HG03066 (cell line): ENCODE measurements around the gene KARS1.
A peak's percentile ranks its signal among the peaks of the same experiment; 100 is the strongest.

ENCODE experiments used
- ATAC-seq: cut with Tn5 transposase; IDR thresholded peaks from one replicate; pipeline ENCODE4 v1.9.1; 2021; ENCODE audit warnings: low read depth; ENCODE audit not compliant: unreplicated experiment

KARS1 gene

GRCh38 chr16:75647492-75648264, at the start of gene KARS1, which contains the start of gene TERF2IP:
TSS of gene KARS1 (minus strand) at chr16:75647665. CDS start at chr16:75647639, 26 bp downstream.
TSS of gene TERF2IP (plus strand) at chr16:75647773. CDS start at chr16:75647883, 110 bp downstream.
- peak; percentile 83 for ATAC-seq

GRCh38 chr16:75695708-75696107, 48.2 kb upstream of the KARS1 start:
- no peak for ATAC-seq

DNA sequence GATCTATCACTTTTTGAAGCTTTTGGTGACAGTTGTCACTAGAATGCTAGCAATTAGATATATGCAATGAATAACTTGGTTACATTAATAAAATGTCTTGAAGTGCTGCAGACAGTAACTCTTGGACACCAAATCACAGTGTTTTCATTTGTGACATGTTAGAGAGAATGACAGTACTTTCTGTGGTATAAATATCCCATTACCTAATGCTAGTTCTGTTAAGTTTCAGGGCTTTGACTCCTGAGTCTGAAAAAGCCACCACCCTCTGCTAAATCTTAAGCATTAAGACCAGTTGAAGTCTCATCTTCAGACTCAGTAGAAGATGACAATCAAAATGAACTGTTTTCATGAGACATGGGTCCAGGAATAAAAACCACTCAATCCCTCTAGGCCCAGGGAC, 39.9 kb upstream of the KARS1 start:
- no peak for ATAC-seq

DNA sequence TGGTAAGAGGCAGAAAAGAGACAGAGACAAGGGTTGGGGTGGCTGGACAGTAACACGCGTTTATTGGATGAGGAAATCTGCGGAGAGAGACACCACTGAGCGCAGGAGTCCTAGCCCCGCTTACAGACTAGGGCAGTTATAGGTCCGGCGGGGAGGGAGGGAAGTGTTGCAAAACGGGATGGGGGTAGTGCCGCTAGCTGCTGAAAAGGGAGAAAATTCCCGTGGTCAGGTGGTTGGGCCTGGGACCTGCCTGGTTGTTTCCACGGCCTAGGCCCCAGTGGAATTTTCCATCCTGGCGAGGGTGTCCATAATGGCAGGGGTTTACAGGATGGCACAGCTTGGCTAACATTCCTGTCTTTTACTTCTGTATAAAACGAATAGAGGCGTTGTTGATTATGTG, 34.8 kb upstream of the KARS1 start:
- no peak for ATAC-seq

DNA sequence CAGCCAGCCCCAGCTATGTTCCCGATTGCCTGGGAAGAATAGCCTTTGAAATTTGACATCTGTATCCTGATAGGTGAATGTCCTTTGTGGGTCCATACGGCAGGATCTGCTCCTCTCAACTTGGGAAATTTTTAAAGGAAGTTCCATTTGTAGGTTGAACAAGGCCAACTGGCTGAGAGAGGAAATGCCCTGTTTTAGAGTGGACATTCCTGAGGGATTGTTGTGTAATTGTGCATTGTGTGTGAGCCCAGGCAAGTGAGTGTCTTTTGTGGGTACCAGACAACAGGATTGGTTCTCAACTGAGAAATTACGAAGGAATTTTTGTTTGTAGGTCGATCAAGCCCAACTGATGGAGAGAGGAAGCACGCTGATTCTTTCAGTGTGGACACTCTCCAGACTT, 31.9 kb upstream of the KARS1 start:
- no peak for ATAC-seq

GRCh38 chr16:75676909-75677308, 29.4 kb upstream of the KARS1 start, which contains the start of gene CPHXL2:
TSS of gene CPHXL2 (minus strand) at chr16:75677009. CDS start at chr16:75676999, 10 bp downstream.
- ATAC-seq: no peak

GRCh38 chr16:75667503-75667902, 20.0 kb upstream of the KARS1 start:
- no peak for ATAC-seq

- no peak for ATAC-seq
Measured at GRCh38 chr16:75660726-75661302, 13.3 kb upstream of the KARS1 start.

DNA sequence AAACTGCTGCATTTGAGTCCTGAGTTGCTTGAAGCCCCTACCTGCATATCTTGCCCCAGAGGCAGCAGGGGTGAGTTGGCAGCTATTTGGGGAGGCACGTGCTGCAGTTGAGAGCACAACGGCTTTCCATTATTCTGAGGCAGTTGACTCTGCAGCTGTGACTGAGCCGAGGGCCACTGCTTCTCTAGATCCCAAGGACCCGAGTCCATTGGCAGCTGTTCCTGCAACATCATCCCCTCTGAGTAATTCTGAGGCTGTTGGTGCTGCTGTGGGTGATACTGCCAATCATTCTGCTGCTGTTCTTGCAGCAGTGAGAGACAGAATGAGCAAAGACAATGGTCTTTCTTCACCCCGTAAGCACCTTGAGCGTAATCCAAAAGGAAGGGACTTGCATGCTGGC, 12.9 kb upstream of the KARS1 start:
- no peak for ATAC-seq

DNA sequence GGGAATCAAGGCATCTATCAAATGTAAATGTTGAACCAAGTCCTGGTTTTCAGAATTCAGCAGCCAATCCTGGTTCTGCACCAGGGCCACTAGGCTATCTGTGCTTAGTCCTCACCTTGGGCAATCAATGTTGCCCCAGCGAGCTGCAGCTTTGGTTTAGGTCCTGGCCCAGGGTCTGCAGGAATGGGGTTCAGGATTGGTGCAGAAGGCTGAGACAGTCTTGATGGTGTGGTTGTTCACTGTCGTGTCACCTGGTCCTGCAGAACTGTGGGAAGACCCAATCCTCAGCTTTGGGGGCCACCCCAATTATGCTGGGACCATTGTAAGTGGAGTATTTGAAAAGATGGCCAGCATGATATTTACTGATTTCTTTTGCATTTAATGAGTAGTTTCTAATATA, 10.7 kb upstream of the KARS1 start:
- ATAC-seq: no peak

DNA sequence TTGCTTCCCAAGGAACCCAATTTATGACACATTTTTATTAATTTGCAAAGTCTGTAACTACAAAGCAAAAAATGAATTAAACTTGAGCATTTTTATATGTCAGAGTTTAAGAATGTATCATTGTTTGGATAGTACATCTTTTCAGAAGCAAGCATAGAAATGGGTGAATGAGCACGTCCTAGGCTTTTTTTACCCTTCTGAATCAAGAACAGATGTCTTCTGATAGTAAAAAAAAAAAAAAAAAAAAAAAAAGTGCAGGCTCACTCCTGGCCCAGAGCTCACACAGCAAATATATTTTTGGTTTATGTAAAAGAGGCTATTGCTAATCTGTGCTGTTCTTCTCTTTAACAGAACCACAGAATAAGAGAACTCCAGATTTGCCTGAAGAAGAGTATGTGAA, 6.5 kb upstream of the KARS1 start:
- no peak for ATAC-seq

DNA sequence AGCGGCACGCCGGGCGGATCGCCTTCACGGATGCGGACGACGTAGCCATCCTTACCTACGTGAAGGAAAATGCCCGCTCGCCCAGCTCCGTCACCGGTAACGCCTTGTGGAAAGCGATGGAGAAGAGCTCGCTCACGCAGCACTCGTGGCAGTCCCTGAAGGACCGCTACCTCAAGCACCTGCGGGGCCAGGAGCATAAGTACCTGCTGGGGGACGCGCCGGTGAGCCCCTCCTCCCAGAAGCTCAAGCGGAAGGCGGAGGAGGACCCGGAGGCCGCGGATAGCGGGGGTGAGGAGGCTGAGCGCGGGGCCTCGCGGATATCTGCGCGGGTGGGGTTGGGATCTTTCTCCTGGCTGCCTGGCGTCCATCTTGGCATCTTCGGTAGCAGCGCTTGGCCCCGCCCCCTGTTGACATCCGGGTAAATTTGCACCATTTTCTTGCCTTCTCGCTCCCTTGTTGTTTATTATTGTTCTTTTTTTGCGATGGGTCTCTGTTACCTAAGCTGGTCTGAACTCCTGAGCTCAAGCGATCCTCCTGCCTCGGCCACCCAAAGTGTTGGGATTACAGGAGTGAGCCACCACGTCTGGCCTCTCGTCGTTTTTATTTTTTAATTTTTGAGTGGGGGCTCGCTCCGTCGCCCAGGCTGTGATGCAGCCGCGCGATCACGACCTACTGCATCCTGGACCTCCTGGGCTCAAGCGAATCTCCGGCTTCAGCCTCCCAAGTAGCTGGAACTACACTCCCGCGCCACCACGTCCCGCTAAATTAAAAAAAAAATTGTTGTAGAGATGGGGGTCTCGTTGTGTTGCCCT, 1.0 kb upstream of the KARS1 start:
- ATAC-seq: peak; percentile 39

- peak; percentile 6 for ATAC-seq
Measured at GRCh38 chr16:75647112-75647491, 363 bp downstream of the KARS1 start.

DNA sequence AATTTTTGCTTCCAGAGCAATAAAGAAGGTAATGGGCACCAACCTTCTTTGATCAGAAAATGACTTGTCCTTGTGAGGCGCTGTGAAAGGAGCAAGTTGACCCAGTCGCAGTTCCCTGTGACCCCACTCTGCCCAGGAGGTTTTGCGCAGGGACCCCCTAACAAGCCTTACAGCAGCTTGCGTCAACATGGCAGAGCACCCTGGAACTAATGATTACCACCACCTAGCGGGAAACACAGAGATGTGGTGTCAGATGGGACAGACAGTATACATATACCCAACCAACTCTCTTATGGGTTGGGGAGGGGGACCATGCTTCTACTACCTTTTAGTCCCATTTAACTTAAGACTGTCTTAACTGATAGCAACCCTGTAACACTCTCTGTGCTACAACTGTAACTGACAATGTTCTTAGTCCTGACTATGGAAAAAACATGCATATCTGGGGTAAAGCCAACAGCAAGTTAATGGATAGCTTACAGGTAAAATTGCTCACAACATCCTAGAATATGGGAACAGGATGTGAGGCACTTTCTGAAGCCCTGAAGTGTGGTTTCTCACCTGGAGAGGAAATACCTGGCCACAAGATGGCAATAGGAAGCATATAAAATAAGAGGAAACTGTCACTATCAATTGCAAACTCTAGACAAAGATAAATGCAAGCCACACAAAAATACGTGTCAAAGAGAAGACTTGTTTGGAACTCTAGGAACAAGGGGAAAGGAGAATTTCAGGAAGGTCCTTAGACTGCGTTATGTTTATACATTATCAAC, 3.0 kb downstream of the KARS1 start:
- ATAC-seq: no peak

DNA sequence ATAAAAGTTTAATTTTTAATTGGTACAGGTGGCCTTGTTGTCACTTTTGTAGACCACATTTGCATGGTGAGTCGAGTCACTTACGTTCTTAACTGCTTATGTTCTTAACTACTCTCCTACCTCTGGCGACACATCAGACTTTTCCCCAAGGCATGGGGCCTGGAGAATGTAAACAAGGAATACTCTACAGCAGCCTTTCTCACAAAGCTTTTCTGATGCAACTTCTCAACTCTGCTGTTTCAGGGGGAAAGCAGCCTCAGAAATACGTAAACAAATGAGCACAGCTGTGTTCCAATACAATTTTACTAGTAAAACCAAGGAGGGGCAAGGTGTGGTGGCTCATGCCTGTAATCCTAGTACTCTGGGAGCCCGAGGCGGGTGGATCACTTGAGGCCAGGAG, 6.9 kb downstream of the KARS1 start:
- ATAC-seq: no peak

DNA sequence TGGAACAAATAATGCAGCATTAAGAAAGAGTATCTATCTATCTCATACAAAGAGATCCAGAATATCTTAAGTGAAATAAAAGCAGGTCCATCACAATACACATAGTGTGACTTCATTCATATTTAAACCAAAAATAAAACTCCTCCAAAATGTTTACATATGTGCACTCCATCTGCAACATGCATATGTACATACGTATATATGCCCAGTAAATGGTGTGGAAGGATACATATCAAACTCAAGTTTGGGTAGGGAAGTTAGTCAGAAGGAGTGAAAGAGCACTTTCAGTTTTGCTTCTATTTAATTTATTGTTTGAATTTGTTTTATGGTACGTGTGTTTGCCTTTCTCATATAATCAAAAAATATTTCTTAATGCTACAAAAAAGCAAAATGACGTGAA, 12.4 kb downstream of the KARS1 start:
- ATAC-seq: no peak

GRCh38 chr16:75632857-75633256, 14.6 kb downstream of the KARS1 start:
- no peak for ATAC-seq

DNA sequence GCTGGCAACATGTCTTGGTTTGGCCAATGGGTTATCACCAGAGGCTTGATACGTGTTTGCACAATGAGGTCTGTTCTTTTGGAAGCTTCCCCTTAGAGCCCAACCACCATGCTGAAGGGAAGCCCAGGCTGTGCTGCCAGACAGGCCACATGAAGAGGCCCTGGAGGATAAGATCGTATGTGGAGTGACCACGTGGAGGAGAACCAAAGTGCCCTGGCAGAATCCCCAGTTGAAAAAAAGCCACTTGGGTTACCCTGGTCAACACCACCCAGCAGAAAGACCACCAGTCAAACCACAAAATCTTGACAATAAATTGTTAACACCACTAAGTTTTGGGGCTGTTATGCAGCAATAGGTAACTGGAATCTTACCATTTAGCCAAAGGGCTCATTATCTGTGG, 17.4 kb downstream of the KARS1 start:
- ATAC-seq: no peak

GRCh38 chr16:75629132-75629531, 18.3 kb downstream of the KARS1 start:
- no peak for ATAC-seq

GRCh38 chr16:75628351-75628750, 19.1 kb downstream of the KARS1 start:
- no peak for ATAC-seq

GRCh38 chr16:75627851-75628250, 19.6 kb downstream of the KARS1 start:
- no peak for ATAC-seq
